Transverse colon (tissue), 4 donors: ENCODE measurements around the gene HOXC13.

Source experiments
- EP300 ChIP-seq: sonication (generic); formaldehyde crosslinking; IDR thresholded peaks from one replicate; pipeline ENCODE4 v1.6.1; 2017; ENCODE audit warnings: antibody characterized with exemption, low read depth
- POLR2A ChIP-seq: fragments of 450-650 bp; IDR thresholded peaks from one replicate; pipeline ENCODE4 v1.6.1; 2016; ENCODE audit warnings: antibody characterized with exemption, mild to moderate bottlenecking, moderate library complexity
- POLR2AphosphoS5 ChIP-seq, 3 donors: sonication (generic); formaldehyde crosslinking; IDR thresholded peaks; one replicate each; pipeline ENCODE4 v1.6.1; 2016; ENCODE audit warnings: antibody characterized with exemption in 3 of 3
- TF ChIP-seq, protein P1 (sequence below), 5 experiments: fragments of 200-600 bp in 3 of 5; fragments of 450-650 bp in 2 of 5; sonication (generic) in 3 of 5; IDR thresholded peaks; 1 replicate in 2 of 5; 2 replicates in 3 of 5; pipeline ENCODE4 v1.5.1; 2016 to 2017; ENCODE audit warnings: antibody characterized with exemption in 5 of 5, inconsistent platforms in 3 of 5, mild to moderate bottlenecking in 2 of 5, moderate library complexity in 1 of 5

DNA sequence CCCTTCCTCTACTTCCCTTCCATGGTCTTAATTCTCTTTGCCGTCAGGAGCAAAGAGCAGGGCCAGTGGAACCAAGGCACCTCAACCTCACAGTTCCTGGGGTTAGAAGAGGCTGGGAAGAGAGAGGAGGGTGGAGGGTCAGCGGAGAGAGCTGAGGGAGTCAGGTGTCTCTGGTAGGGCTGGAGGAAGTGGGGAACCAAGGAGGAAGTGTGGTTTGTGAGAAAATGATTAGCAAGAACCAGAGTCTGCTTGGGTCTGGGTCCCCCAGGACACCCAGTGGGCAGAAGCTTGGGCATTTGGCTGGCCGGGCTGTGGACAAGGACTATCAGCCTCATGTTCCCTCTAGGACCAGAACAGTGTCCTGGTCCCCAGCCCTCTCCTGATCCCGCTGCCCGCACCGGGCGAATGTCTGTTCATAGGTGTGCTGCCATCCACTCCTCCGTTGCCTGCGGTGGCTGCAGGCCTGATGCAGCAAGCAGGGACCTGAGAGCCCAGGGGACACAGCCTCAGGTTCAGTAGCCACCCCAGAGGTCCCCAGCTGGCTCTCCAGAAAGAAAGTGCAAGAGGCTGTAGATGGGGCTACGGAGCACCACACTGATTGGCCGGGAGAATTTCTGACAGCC, 18.4 kb downstream of the HOXC13 start:
- TF ChIP-seq POLR2AphosphoS5 (IDR thresholded peaks at IDR 0.05) (no peak), POLR2A (no peak), EP300 (no peak)
- TF ChIP-seq, protein P1, sequence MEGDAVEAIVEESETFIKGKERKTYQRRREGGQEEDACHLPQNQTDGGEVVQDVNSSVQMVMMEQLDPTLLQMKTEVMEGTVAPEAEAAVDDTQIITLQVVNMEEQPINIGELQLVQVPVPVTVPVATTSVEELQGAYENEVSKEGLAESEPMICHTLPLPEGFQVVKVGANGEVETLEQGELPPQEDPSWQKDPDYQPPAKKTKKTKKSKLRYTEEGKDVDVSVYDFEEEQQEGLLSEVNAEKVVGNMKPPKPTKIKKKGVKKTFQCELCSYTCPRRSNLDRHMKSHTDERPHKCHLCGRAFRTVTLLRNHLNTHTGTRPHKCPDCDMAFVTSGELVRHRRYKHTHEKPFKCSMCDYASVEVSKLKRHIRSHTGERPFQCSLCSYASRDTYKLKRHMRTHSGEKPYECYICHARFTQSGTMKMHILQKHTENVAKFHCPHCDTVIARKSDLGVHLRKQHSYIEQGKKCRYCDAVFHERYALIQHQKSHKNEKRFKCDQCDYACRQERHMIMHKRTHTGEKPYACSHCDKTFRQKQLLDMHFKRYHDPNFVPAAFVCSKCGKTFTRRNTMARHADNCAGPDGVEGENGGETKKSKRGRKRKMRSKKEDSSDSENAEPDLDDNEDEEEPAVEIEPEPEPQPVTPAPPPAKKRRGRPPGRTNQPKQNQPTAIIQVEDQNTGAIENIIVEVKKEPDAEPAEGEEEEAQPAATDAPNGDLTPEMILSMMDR (IDR thresholded peaks at IDR 0.05): no peak
